Subcutaneous adipose tissue (tissue), 4 donors: Measurements from ENCODE around the gene OPCML. TPM values are rescaled to one million over a fixed set of nuclear protein-coding genes. Genes with fewer than 3 reads are reported as not detected.

Experiments used
- CTCF ChIP-seq: fragments of 450-650 bp; IDR thresholded peaks from one replicate; pipeline ENCODE4 v1.5.1; 2016; ENCODE audit warnings: low read depth, mild to moderate bottlenecking, control low read depth, antibody characterized with exemption, moderate library complexity
- total RNA-seq, 4 donors: library from RNA; depleted of rRNA; stranded (reverse); fragments of >200 nt; gene quantifications; one replicate each; pipeline ENCODE4 v1.1.0, GENCODE V29; 2016

The OPCML gene
- total RNA-seq, 4 donors from 2014 or later = under 0.01 TPM; not detected in 3

- TF ChIP-seq CTCF = no peak
These were observed 676.8 kb downstream of the OPCML start for GRCh38 chr11:132855516-132855915.

GRCh38 chr11:132853886-132854285 lies 678.4 kb downstream of the OPCML start:
- TF ChIP-seq CTCF = no peak

- TF ChIP-seq CTCF = no peak
These were observed 679.9 kb downstream of the OPCML start for GRCh38 chr11:132852361-132852760.

GRCh38 chr11:132851247-132851646 lies 681.1 kb downstream of the OPCML start:
- no peak for TF ChIP-seq CTCF

- TF ChIP-seq CTCF = no peak
These were observed 682.0 kb downstream of the OPCML start for GRCh38 chr11:132850266-132850665.

GRCh38 chr11:132848336-132848735 lies 684.0 kb downstream of the OPCML start:
- TF ChIP-seq CTCF = no peak

GRCh38 chr11:132846075-132846474 lies 686.2 kb downstream of the OPCML start:
- no peak for TF ChIP-seq CTCF
